Right lobe of liver (tissue), 4 donors: ENCODE data around the gene SLC35A3.

Source experiments
- POLR2A ChIP-seq: fragments of 450-650 bp; IDR thresholded peaks from one replicate; pipeline ENCODE4 v1.6.1; 2017; ENCODE audit warnings: antibody characterized with exemption, mild to moderate bottlenecking
- TF ChIP-seq, protein P1 (sequence below), 4 donors: fragments of 200-600 bp in 3 of 4; fragments of 450-650 bp in 1 of 4; IDR thresholded peaks; one replicate each; pipeline versions ENCODE4 v1.5.1 to v1.8.0; 2016 to 2022; ENCODE audit warnings: antibody characterized with exemption in 4 of 4, mild to moderate bottlenecking in 2 of 4
- donor health status: DM: no; HTN: no; CAD: no.
- donor health status: DM: no; HTN: no; CAD: no.
- donor health status: DM: no; HTN: yes; CAD: no.

DNA sequence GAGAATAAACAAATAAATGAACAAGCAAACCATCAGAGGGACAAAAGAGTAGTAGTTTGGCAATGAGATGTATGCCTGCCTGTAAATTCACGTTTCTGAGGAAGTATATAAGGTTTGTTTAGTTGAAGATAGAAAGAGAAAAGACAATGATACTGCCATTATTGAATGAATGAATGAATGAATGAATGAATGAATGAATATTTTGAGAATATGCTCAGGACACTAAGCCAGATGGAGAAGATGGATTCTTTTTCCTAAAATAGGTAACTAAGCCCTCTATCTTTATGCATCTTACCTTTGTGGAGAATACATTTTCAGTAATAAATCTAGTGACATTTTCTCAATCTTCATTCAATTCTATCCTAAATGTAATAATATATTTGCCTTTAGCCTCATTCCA lies 49.4 kb downstream of the SLC35A3 start:
- TF ChIP-seq, protein P1, sequence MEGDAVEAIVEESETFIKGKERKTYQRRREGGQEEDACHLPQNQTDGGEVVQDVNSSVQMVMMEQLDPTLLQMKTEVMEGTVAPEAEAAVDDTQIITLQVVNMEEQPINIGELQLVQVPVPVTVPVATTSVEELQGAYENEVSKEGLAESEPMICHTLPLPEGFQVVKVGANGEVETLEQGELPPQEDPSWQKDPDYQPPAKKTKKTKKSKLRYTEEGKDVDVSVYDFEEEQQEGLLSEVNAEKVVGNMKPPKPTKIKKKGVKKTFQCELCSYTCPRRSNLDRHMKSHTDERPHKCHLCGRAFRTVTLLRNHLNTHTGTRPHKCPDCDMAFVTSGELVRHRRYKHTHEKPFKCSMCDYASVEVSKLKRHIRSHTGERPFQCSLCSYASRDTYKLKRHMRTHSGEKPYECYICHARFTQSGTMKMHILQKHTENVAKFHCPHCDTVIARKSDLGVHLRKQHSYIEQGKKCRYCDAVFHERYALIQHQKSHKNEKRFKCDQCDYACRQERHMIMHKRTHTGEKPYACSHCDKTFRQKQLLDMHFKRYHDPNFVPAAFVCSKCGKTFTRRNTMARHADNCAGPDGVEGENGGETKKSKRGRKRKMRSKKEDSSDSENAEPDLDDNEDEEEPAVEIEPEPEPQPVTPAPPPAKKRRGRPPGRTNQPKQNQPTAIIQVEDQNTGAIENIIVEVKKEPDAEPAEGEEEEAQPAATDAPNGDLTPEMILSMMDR (IDR thresholded peaks at IDR 0.05): no peak
- TF ChIP-seq POLR2A: no peak
